Prostate gland (tissue), 2 donors: ENCODE measurements around the gene ATOSA.

Experiments
- POLR2A ChIP-seq: fragments of 450-650 bp; IDR thresholded peaks from one replicate; pipeline ENCODE4 v1.6.1; 2016; ENCODE audit warnings: antibody characterized with exemption, mild to moderate bottlenecking
- TF ChIP-seq, protein P1 (sequence below), 4 experiments: fragments of 200-600 bp in 2 of 4; fragments of 450-650 bp in 2 of 4; sonication (generic) in 2 of 4; IDR thresholded peaks; 1 replicate in 3 of 4; 2 replicates in 1 of 4; pipeline ENCODE4 v1.5.1; 2016 to 2019; ENCODE audit warnings: antibody characterized with exemption in 4 of 4, mild to moderate bottlenecking in 2 of 4, moderate library complexity in 2 of 4

DNA sequence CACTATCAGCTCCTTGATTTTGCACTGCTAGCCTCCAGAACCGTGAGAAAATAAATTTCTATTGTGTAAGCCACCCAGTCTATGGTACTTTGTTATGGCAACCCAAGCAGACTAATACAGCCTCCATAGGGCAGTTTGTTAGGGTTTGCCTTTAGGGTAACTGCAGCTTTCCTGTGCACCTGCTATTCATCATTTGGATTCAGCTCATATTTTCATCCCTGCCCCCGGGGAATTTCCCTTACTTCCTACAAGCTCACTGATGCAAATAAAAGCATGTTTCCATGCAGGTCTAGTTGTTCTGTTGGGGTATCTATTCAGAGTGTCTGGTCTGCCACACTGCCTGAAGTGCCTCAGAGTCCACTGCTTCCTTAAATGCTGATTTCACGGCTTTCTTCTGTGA, 48.6 kb upstream of the ATOSA start:
- TF ChIP-seq, protein P1, sequence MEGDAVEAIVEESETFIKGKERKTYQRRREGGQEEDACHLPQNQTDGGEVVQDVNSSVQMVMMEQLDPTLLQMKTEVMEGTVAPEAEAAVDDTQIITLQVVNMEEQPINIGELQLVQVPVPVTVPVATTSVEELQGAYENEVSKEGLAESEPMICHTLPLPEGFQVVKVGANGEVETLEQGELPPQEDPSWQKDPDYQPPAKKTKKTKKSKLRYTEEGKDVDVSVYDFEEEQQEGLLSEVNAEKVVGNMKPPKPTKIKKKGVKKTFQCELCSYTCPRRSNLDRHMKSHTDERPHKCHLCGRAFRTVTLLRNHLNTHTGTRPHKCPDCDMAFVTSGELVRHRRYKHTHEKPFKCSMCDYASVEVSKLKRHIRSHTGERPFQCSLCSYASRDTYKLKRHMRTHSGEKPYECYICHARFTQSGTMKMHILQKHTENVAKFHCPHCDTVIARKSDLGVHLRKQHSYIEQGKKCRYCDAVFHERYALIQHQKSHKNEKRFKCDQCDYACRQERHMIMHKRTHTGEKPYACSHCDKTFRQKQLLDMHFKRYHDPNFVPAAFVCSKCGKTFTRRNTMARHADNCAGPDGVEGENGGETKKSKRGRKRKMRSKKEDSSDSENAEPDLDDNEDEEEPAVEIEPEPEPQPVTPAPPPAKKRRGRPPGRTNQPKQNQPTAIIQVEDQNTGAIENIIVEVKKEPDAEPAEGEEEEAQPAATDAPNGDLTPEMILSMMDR (IDR thresholded peaks at IDR 0.05) = no peak
- TF ChIP-seq POLR2A = no peak
